ENCODE results near the gene RHOG.
A peak's percentile ranks its signal among the peaks of the same experiment; 100 is the strongest.

Gene RHOG

GRCh38 chr11:3857628-3858027 is 16.9 kb upstream of the RHOG start:
- Histone ChIP-seq H3K27ac (ENCODE audit: low read length) (no peak overlapping the region), H3K4me3 (ENCODE audit: low read length) (no peak overlapping the region), H3K9ac (ENCODE audit: low read length) (no peak overlapping the region)

GRCh38 chr11:3856856-3857553 is 16.2 kb upstream of the RHOG start:
- peak overlapping the region; percentile 88 for H3K4me2 ChIP-seq (ENCODE audit: low read length)
- peak overlapping the region; percentile 94 for H3K4me3 ChIP-seq (ENCODE audit: low read length)
- no peaks in the 10 kb centered on the region for H3K36me3 ChIP-seq (replicated peaks; ENCODE audit: low read depth, low read length)
- no peaks in the 10 kb centered on the region for H3K9me3 ChIP-seq (ENCODE audit: insufficient read depth, low read length)
- peaks cover 45% of the 10 kb centered on the region for H3K79me2 ChIP-seq (ENCODE audit: low read length)
- H3K27ac ChIP-seq (ENCODE audit: low read length): no peak overlapping the region
- H3K4me1 ChIP-seq (ENCODE audit: low read length): peaks cover 42% of the 10 kb centered on the region
- H2AFZ ChIP-seq (ENCODE audit: low read depth, low read length): no peak overlapping the region
- TF ChIP-seq CTCF (IDR thresholded peaks at IDR 0.05; ENCODE audit: low read depth, low read length) (no peak), EZH2phosphoT487 (IDR thresholded peaks at IDR 0.05; ENCODE audit: low read depth) (no peak)
- no peak overlapping the region for H3K9ac ChIP-seq (ENCODE audit: low read length)
- no peaks in the 10 kb centered on the region for H4K20me1 ChIP-seq (ENCODE audit: insufficient read depth, low read length)
- H3K27me3 ChIP-seq (ENCODE audit: low read depth, low read length): no peaks in the 10 kb centered on the region

More at GRCh38 chr11:3857628-3858027, 16.9 kb upstream of the RHOG start:
- peak overlapping the region; percentile 88 for H3K4me2 ChIP-seq (ENCODE audit: low read length)
- TF ChIP-seq CTCF (IDR thresholded peaks at IDR 0.05; ENCODE audit: low read depth, low read length) (no peak), EZH2phosphoT487 (IDR thresholded peaks at IDR 0.05; ENCODE audit: low read depth) (no peak)
- H2AFZ ChIP-seq (ENCODE audit: low read depth, low read length): no peak overlapping the region
- no peaks in the 10 kb centered on the region for H4K20me1 ChIP-seq (ENCODE audit: insufficient read depth, low read length)
- peaks cover 42% of the 10 kb centered on the region for H3K4me1 ChIP-seq (ENCODE audit: low read length)
- no peaks in the 10 kb centered on the region for H3K36me3 ChIP-seq (replicated peaks; ENCODE audit: low read depth, low read length)
- H3K79me2 ChIP-seq (ENCODE audit: low read length): peaks cover 50% of the 10 kb centered on the region
- no peaks in the 10 kb centered on the region for H3K9me3 ChIP-seq (ENCODE audit: insufficient read depth, low read length)
- H3K27me3 ChIP-seq (ENCODE audit: low read depth, low read length): no peaks in the 10 kb centered on the region

- peak overlapping the region; percentile 40 for H3K27ac ChIP-seq (ENCODE audit: low read length)
- no peaks in the 10 kb centered on the region for H3K36me3 ChIP-seq (replicated peaks; ENCODE audit: low read depth, low read length)
- H4K20me1 ChIP-seq (ENCODE audit: insufficient read depth, low read length): no peaks in the 10 kb centered on the region
- peak overlapping the region; percentile 37; the same call in 1 of the 2 replicates for H2AFZ ChIP-seq (ENCODE audit: low read depth, low read length)
- no peaks in the 10 kb centered on the region for H3K9me3 ChIP-seq (ENCODE audit: insufficient read depth, low read length)
- peaks cover 41% of the 10 kb centered on the region for H3K79me2 ChIP-seq (ENCODE audit: low read length)
- H3K4me2 ChIP-seq (ENCODE audit: low read length): peak overlapping the region; percentile 88
- H3K4me1 ChIP-seq (ENCODE audit: low read length): peaks cover 42% of the 10 kb centered on the region
- no peaks in the 10 kb centered on the region for H3K27me3 ChIP-seq (ENCODE audit: low read depth, low read length)
- TF ChIP-seq CTCF (IDR thresholded peaks at IDR 0.05; ENCODE audit: low read depth, low read length): no peak
- no peak for TF ChIP-seq EZH2phosphoT487 (IDR thresholded peaks at IDR 0.05; ENCODE audit: low read depth)
- peak overlapping the region; percentile 69 for H3K9ac ChIP-seq (ENCODE audit: low read length)
- H3K4me3 ChIP-seq (ENCODE audit: low read length): peak overlapping the region; percentile 94
Observed at GRCh38 chr11:3855808-3856491, 15.2 kb upstream of the RHOG start.
